NCI-H82 treated with DMSO at 0.1 percent for 48 hours (cell line): Measurements from ENCODE around the gene CDK3.

Experiments
- DNase-seq: peaks from one replicate; lab custom pipeline; 2025; ENCODE audit not compliant: unreplicated experiment; lab: John Stamatoyannopoulos, UW

Gene CDK3

GRCh38 chr17:75987041-75987440 lies 13.6 kb upstream of the CDK3 start:
- DNase-seq = no peak

- DNase-seq = no peak
Measured at GRCh38 chr17:75991396-75991795, 9.3 kb upstream of the CDK3 start.

GRCh38 chr17:75994802-75995370 lies 5.8 kb upstream of the CDK3 start:
- DNase-seq = no peak

GRCh38 chr17:75995385-75995925 lies 5.2 kb upstream of the CDK3 start:
- DNase-seq = no peak

DNA sequence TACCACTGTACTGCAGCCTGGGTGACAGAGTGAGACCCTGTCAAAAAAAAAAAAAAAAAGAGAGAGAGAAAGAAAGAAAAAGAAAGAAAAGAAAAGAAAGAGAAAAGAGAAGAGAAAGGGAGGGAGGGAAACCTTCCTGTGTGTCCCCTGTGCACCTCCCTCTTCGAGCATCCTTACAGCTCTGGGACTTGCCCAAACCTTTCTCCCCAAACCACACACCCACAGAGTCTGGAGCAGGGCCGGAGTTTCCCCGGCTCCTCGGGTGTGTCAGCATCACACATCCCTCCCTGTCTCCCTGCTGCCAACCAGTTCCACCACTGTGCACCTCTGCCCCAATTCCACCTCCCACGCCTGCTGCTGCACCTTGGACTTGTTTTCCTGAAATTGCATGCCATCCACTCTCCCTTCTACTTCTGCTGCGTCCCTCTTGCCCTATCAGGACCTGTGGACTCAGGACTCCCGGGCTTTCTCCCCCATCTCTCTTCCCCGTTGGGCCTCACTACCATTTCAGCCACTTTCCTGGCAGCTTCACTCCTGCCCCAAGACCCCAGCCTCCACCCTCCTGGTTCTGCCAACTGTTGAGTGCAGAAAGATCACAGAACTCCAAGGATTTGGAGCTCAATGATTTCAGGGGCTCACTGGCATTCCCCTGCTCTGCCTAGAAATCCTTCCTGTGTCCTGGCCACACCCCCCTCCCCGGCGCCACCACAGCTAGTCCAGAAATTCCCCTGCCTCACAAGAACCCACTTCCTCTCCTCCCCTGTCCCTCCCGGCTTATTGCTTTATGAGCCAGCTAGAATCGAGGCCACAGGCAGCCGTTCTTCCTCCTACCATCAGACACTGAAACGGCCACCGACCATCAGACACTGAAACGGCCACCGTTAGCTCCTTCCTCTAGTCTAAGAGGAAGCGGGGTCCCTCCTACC lies 3.7 kb upstream of the CDK3 start:
- DNase-seq = no peak

- DNase-seq = no peak
Measured at GRCh38 chr17:75998327-75998795, 2.3 kb upstream of the CDK3 start.

- DNase-seq = no peak
Measured at GRCh38 chr17:76000016-76000754, 470 bp upstream of the CDK3 start.

- no peak for DNase-seq
Measured at GRCh38 chr17:76002100-76002499, 1.4 kb downstream of the CDK3 start.

DNA sequence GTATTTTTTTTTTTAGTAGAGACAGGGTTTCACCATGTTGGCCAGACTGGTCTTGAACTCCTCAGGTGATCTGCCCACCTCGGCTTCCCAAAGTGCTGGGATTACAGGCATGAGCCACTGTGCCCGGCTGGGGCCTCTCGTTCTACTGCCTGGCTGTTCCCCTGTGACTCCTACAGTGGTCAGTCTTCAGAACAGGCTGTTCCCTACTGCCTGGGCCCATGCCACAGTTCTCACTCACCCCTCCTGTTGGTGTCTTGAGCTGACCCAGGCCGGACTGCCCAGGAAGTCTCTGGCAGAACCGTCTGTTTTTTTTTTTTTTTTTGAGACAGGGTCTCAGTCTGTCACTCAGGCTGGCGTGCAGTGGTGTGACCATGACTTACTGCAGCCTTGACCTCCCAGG lies 3.3 kb downstream of the CDK3 start:
- DNase-seq = no peak

GRCh38 chr17:76004750-76005262 lies 4.2 kb downstream of the CDK3 start:
- DNase-seq = no peak

- peak; percentile 30 for DNase-seq
Measured at GRCh38 chr17:76005263-76006149, 4.9 kb downstream of the CDK3 start.

GRCh38 chr17:76007131-76007849 lies 6.6 kb downstream of the CDK3 start:
- DNase-seq = no peak

- DNase-seq = no peak
Measured at GRCh38 chr17:76007850-76008165, 7.2 kb downstream of the CDK3 start.

GRCh38 chr17:76008208-76008607 lies 7.6 kb downstream of the CDK3 start:
- DNase-seq = no peak

GRCh38 chr17:76008630-76009425 lies 8.2 kb downstream of the CDK3 start:
- DNase-seq = no peak

GRCh38 chr17:76009447-76009846 lies 8.8 kb downstream of the CDK3 start:
- no peak for DNase-seq

DNA sequence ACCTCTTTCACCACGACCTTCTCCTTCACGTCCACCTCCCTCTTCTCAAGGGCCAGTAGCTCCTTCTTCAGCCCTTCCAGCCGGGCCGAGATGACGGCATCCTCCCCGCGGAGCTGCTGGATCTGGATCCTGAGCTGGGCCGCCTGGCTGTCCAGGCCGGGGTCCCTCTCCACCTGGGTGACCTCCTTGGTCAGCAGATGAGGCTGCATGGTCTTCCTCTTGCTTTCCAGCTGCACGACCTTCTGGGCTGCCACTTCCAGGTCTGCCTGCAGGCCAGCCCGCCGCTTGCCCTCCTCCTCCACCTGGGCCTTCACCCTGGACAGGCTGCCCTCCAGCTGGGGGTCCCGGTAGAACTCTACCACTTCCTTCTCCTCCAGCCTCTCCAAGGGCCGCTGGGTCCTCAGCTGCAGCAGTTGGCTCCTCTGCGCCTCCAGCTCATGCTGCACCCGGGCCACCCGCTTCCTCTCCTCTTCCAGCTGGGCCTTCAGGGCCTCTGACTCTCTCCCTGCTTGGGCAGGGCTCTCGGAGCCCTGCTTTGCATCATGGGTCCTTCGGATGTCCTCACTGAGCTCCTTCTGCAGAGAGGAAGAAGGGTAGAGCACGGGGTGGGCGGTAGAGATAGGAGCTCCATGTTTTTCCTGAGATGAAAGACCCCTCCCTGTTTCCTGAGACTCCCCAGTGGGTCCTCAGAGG lies 9.5 kb downstream of the CDK3 start:
- no peak for DNase-seq

DNA sequence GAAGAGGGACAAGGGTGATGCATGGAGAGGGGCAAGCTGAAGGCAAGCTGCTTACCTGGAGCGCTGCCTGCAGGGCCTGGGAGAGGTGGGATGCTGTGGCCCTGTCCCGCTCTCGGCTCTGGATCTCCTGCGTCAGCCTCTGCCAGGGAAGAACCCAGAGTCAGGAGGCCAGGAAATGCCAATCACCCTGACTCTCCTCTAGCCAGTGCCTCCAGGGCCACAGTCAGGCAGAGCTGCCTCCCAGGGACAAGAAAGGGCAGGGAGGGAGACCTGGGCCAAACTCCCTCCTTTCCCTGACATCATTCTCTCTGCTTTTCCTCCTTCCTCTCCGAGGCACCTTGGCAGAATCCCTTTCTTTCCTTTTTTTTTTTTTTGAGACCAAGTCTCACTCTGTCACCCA lies 11.3 kb downstream of the CDK3 start:
- no peak for DNase-seq
